HEK293 (cell line): ENCODE data around the gene PCK1.

ENCODE experiments used
- MZF1 ChIP-seq: fragments of 450-650 bp; formaldehyde crosslinking; IDR thresholded peaks from 2 replicates; pipeline ENCODE4 v1.5.1; 2017; ENCODE audit warnings: missing biosample characterization, missing genetic modification characterization, borderline replicate concordance
- SALL2 ChIP-seq: fragments of 450-650 bp; formaldehyde crosslinking; IDR thresholded peaks from 2 replicates; pipeline ENCODE4 v1.5.0; 2017; ENCODE audit warnings: missing biosample characterization, mild to moderate bottlenecking, missing genetic modification characterization, borderline replicate concordance
- ZFP3 ChIP-seq: fragments of 450-650 bp; formaldehyde crosslinking; IDR thresholded peaks from 2 replicates; pipeline ENCODE4 v1.5.1; 2016; ENCODE audit warnings: low read depth, missing biosample characterization, missing genetic modification characterization
- ZNF501 ChIP-seq: fragments of 450-650 bp; formaldehyde crosslinking; IDR thresholded peaks from 2 replicates; pipeline ENCODE4 v1.5.1; 2016; ENCODE audit warnings: missing biosample characterization, missing genetic modification characterization
- TF ChIP-seq, protein P1 (sequence below): fragments of 450-650 bp; formaldehyde crosslinking; IDR thresholded peaks from 2 replicates; pipeline ENCODE4 v1.5.1; 2016; ENCODE audit warnings: missing biosample characterization, missing genetic modification characterization

- TF ChIP-seq ZNF501 (tag by site-specific recombination) (no peak), ZFP3 (tag by site-specific recombination) (no peak), SALL2 (tag by site-specific recombination) (no peak), MZF1 (tag by site-specific recombination) (no peak)
- TF ChIP-seq, protein P1, sequence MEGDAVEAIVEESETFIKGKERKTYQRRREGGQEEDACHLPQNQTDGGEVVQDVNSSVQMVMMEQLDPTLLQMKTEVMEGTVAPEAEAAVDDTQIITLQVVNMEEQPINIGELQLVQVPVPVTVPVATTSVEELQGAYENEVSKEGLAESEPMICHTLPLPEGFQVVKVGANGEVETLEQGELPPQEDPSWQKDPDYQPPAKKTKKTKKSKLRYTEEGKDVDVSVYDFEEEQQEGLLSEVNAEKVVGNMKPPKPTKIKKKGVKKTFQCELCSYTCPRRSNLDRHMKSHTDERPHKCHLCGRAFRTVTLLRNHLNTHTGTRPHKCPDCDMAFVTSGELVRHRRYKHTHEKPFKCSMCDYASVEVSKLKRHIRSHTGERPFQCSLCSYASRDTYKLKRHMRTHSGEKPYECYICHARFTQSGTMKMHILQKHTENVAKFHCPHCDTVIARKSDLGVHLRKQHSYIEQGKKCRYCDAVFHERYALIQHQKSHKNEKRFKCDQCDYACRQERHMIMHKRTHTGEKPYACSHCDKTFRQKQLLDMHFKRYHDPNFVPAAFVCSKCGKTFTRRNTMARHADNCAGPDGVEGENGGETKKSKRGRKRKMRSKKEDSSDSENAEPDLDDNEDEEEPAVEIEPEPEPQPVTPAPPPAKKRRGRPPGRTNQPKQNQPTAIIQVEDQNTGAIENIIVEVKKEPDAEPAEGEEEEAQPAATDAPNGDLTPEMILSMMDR (tag by site-specific recombination) = no peak
Observed at GRCh38 chr20:57595041-57596030, 34.4 kb downstream of the PCK1 start.
